ENCODE measurements around the gene GIMD1.
A peak's percentile ranks its signal among the peaks of the same experiment; 100 is the strongest.

GIMD1 gene

DNA sequence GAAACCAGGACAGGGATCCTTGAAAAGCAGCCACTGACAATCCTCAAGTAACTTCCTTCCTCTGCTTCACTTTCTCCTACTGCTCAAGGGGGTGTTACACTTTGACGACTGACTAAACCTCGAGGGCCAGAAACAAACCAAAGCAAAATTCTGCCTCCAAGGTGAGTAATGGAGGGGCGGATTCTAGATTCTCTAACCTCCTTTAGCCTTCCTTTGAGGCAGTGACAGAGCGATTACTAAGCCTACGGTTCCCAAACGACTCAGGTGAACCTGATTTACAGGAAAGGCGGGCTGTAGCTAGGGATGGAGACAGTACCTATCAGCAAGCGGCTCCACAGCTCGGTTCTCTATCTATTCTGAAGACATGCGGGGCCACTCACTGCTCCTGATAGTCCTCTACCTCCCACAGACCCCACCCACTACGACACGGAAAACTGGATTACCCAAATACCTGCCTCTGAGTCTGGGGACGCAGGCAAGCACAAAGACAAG, 53.1 kb downstream of the GIMD1 start:
- DNase-seq (ENCODE audit: low spot score), result peak; percentile 40

GRCh38 chr4:106314960-106315359, 53.6 kb downstream of the GIMD1 start:
- DNase-seq (ENCODE audit: low spot score), result no peak

GRCh38 chr4:106312997-106313522, 55.5 kb downstream of the GIMD1 start:
- no peak for DNase-seq (ENCODE audit: low spot score)

- no peak for DNase-seq (ENCODE audit: low spot score)
These were observed 56.2 kb downstream of the GIMD1 start for GRCh38 chr4:106312377-106312776.
